Measurements from ENCODE around the gene MTPN.

DNA sequence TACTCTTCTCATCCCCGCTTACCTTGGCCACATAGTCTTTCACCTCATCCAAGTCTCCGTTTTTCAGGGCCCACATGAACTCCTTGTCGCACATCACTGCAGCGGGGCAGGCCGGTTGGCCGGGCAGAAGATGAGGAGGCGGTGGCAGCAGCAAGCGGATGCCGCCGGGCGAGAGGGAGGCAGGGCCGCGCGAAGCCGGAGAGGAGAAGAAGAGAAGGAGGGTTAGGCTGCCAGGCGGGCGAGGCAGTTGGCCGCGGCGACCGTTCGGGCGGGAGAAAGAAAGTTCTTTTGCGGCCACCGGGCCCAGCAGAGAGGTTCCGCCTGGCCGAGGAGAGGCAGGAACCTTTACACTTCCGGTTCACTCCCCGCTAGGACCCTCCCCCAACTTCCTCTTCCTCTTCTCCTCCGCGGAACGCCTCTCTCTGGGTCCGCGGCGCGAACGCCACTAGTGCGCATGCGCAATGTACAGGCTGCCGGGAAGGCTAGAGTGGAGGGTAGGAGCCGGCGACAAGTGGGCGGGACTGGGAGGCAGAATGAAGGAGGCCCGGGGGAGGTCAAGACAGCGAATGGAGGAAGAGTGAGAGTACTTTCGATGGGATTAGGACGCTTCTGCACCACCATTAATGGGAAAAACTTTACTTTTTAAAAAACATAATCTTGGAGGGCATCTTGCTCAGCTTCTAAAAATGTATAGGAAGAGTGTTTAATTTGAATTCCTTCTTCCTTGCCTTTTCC lies at the start of gene MTPN:
- no peak for TF ChIP-seq HDAC6 (IDR thresholded peaks at IDR 0.05; ENCODE audit: unreplicated experiment)
- no peak for TF ChIP-seq BCL11A (IDR thresholded peaks at IDR 0.05; ENCODE audit: low read depth, low read length)
- TF ChIP-seq EZH2 (IDR thresholded peaks at IDR 0.05; ENCODE audit: borderline replicate concordance, control insufficient read depth, low read depth, low read length): no peak

Measured in GM12878 (cell line).